ENCODE data around the gene GPR179. TPM values are rescaled to one million over a fixed set of nuclear protein-coding genes. Genes with fewer than 3 reads are reported as not detected.

The GPR179 gene
- total RNA-seq, 1 experiment from 2014 or later = 0.05 TPM

Other genes starting within 250 kb of the GPR179 start
- gene TBC1D3E, start 216.0 kb downstream of the GPR179 start, total RNA-seq (2022) = not detected in 2 replicates
- not detected in 2 replicates for gene TBC1D3, start 151.4 kb downstream of the GPR179 start, total RNA-seq (2022)
- 82.7 and 83.6 TPM in 2 replicates for gene MRPL45, start 46.8 kb downstream of the GPR179 start, total RNA-seq (2022)
- gene SOCS7, start 7.9 kb upstream of the GPR179 start, total RNA-seq (2022) = 29.2 and 32.4 TPM in 2 replicates
- 69.7 and 83.5 TPM in 2 replicates for gene ARHGAP23, start 84.5 kb upstream of the GPR179 start, total RNA-seq (2022)

Measured in Caco-2 (cell line).